PC-9 (cell line): ENCODE measurements around the gene ANO8.

Experiments
- EZH2 ChIP-seq: fragments of 200-600 bp; sonication (generic); IDR thresholded peaks from 2 replicates; pipeline ENCODE4 v1.8.0; 2017; ENCODE audit warnings: antibody characterized with exemption, low read depth
- TF ChIP-seq, protein P1 (sequence below): fragments of 200-600 bp; sonication (generic); conservative IDR thresholded peaks from 2 replicates; pipeline ENCODE4 v1.6.1; 2017; ENCODE audit warnings: mixed run types, antibody characterized with exemption, mild to moderate bottlenecking, moderate library complexity

DNA sequence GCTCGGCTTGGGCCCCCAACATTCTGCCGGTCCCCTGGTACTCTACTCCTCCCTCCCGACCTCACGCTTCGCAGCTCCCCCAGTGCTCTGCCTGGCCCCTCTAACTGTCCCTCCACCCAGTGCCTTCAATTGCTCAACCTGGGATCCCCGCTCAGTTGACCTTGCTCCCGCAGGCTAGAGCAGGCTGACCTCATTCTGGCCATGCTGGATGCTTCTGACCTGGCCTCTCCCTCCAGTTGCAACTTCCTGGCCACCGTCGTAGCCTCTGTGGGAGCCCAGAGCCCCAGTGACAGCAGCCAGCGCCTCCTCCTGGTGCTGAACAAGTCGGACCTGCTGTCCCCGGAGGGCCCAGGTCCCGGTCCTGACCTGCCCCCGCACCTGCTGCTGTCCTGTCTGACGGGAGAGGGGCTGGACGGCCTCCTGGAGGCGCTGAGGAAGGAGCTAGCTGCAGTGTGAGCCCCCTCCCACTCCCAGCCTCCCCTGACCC, 6.3 kb upstream of the ANO8 start:
- TF ChIP-seq EZH2: no peak
- TF ChIP-seq, protein P1, sequence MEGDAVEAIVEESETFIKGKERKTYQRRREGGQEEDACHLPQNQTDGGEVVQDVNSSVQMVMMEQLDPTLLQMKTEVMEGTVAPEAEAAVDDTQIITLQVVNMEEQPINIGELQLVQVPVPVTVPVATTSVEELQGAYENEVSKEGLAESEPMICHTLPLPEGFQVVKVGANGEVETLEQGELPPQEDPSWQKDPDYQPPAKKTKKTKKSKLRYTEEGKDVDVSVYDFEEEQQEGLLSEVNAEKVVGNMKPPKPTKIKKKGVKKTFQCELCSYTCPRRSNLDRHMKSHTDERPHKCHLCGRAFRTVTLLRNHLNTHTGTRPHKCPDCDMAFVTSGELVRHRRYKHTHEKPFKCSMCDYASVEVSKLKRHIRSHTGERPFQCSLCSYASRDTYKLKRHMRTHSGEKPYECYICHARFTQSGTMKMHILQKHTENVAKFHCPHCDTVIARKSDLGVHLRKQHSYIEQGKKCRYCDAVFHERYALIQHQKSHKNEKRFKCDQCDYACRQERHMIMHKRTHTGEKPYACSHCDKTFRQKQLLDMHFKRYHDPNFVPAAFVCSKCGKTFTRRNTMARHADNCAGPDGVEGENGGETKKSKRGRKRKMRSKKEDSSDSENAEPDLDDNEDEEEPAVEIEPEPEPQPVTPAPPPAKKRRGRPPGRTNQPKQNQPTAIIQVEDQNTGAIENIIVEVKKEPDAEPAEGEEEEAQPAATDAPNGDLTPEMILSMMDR: no peak
